Measurements from ENCODE around the gene TMEM255B.
"Not testable (repeated sequence)": the region's sequence is repeated elsewhere in the genome, so short reads cannot be mapped to it uniquely, and the experiment has no call there.

TMEM255B gene

DNA sequence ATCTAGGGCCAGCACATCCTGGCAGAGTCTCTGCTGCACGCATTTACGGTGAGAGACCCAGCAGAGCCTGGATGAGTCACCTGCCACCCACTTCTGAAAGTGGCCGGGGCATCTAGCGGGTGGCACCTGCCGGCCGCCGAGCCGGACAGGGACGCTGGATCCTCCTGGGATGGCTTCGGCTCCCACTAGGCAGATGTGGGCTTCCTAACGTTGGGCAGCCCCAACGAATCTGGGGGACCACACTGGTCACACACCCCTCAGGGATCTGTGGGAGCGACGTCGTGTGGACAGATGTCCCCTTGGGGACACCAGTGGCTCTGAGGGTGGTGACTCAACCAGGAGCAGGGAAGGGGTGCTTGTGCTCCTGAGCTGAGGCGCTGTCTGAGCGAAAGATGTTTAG, 32.2 kb downstream of the TMEM255B start:
- H3K4me3 ChIP-seq (ENCODE audit: low read length): no peak overlapping the region

DNA sequence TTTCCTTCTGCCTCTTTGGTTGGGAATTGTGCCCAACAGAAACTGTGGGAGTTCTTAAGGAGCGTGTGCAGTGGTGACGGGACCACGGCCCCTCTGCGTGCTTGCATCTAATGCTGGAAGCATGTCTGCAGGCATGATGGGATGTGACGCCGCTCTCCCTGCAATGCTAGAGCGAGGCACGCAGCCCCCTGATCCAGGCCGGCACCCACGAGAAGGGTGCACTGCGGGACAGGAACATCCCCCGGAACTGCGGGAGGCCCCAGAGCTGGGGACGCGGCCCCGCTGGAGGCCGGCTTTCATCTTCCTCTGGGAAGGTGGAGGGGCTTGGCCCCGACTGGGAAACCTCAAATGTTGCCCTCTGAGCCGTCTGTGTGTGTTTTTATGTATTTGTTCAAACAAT, 32.7 kb downstream of the TMEM255B start:
- no peak overlapping the region for H3K4me3 ChIP-seq (ENCODE audit: low read length)
- TF ChIP-seq ZNF274 (IDR thresholded peaks at IDR 0.05; ENCODE audit: low read depth, low read length): no peak

More for the DNA sequence above, 32.2 kb downstream of the TMEM255B start:
- no peak for TF ChIP-seq ZNF274 (IDR thresholded peaks at IDR 0.05; ENCODE audit: low read depth, low read length)

DNA sequence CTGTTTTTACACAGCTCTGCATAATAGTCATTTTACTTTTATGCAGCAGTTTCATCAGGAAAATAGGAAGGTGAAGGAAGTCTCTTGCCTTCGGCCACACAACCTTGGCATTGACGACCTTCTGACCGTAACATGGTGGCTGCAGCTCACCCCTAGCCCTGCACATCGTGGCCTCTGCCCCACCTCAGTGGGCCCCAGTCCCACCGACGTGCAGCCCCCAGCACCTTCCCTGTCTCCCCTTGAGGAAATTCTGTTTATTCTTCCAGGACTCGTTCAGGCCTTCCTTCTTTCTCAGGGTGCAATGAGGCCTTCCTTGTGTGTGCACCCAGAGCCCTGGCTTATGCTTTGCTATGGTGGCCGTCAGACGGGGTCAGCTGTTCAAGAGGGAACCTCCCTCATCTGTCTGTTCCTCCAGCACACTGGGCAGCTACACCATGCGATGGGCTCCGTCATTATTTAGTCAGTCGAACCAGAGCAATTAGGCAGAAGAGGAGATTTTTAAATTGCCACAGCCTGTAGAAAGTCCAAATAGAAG, 33.3 kb downstream of the TMEM255B start:
- H3K4me3 ChIP-seq (ENCODE audit: low read length): no peak overlapping the region
- TF ChIP-seq ZNF274 (IDR thresholded peaks at IDR 0.05; ENCODE audit: low read depth, low read length): no peak

DNA sequence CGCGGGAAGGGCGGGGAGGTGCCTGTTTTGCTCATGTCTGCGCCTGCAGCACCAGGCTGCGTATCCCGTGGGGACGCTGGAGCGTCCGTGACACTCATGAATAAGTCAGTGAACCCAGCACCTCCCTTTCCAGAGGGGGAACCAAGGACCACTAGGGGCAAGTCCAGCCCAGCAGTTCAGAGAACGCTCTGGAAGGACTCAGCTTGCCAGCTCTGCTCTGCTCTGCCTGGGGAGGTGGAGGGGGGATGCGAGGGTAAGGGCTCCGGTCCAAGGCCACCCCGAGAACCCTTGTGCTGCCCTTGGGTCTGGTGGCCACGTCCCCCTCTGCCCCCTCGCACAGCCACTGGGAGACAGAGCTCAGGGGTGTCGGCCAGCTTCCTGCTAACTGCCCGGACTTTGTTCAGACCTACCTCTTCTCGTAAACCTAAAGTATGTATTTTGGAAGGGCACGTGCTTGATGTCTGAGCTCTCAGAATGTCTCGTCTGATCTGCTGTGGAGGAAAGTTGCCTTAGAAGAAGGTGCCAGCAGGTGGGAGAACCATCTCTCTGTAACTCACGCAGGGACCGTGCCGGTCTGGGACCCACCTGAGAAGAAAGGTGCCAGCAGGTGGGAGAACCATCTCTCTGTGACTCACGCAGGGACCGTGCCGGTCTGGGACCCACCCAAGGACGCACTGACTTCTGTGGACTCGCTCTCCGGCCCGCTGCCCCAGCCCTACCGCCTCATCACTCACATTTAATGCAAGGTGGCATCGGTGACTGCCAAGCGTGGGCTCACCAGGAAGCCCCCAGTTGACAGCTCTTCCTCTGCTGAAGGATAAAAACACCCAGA, 34.1 kb downstream of the TMEM255B start:
- TF ChIP-seq ZNF274 (IDR thresholded peaks at IDR 0.05; ENCODE audit: low read depth, low read length): no peak
- no peak overlapping the region for H3K4me3 ChIP-seq (ENCODE audit: low read length)

DNA sequence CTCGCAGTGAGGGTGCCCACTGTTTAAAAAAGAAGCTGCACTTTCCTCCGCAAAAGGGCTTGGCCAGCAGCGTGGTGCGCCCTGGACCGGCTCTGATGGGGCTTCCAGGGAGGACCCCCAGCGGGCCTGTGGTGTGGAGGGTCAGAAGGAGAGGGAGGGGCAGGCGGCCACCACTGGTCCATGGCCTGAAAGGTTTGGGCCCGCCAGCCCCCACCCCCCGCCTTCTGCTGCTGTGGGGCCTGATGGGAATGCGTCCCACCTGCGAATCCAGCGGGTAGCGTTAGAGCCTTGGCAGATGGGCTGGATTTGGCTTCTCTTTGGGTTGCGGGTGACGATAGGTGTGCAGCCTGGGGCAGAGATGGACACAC, 34.7 kb downstream of the TMEM255B start:
- no peak overlapping the region for H3K4me3 ChIP-seq (ENCODE audit: low read length)
- no peak for TF ChIP-seq ZNF274 (IDR thresholded peaks at IDR 0.05; ENCODE audit: low read depth, low read length)

DNA sequence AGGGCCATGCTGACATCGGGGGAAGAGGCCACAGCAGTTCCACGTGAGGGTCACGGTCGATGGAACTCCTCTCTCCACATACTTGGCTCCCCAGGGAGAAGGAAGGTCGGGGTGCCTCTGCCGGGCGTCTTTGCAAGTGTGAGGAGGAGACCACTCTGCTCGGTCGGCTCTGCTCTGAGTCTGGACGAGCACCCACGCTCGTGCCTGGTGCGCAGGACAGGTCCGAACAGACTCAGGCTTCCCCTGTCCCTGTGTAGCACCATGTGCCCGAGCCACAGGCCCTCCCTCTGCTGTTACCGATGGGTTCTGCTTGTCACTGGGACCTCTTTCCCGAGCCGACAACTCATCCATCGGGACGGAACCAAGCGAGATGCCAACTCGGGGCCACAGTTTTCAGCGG, 35.1 kb downstream of the TMEM255B start:
- no peak overlapping the region for H3K4me3 ChIP-seq (ENCODE audit: low read length)
- no peak for TF ChIP-seq ZNF274 (IDR thresholded peaks at IDR 0.05; ENCODE audit: low read depth, low read length)

DNA sequence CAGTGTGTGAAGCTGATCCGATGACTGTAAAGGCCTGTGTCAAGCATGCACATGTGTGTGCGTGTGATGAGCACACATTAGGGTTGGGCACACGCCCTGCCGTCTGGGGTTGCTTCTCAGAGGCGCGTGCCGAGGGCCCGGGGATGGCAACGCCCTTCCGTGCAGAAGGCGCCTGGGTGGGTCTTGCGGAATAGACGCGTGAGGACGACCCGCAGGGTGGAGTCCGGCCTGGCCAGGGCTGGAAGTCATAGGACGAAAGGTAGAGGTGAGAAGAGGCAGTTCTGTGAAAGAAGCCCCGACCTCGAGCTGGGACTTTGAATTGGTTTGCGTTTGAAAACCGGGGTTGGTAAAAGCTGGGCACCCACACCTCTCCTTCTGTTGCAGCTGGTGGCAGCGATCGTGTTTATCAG, 35.7 kb downstream of the TMEM255B start:
- TF ChIP-seq ZNF274 (IDR thresholded peaks at IDR 0.05; ENCODE audit: low read depth, low read length): no peak
- no peak overlapping the region for H3K4me3 ChIP-seq (ENCODE audit: low read length)

DNA sequence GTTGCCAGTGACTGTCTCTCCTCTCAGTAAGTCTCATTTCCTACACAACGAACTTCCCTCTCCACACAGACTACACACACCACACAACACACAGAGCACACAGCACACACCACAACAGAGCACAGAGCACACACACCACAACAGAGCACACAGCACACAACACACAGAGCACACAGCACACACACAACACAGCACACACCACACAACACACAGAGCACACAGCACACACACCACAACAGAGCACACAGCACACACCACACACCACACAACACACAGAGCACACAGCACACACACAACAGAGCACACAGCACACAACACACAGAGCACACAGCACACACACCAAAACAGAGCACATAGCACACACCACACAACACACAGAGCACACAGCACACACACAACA, 36.3 kb downstream of the TMEM255B start:
- H3K4me3 ChIP-seq (ENCODE audit: low read length): not testable (repeated sequence)

DNA sequence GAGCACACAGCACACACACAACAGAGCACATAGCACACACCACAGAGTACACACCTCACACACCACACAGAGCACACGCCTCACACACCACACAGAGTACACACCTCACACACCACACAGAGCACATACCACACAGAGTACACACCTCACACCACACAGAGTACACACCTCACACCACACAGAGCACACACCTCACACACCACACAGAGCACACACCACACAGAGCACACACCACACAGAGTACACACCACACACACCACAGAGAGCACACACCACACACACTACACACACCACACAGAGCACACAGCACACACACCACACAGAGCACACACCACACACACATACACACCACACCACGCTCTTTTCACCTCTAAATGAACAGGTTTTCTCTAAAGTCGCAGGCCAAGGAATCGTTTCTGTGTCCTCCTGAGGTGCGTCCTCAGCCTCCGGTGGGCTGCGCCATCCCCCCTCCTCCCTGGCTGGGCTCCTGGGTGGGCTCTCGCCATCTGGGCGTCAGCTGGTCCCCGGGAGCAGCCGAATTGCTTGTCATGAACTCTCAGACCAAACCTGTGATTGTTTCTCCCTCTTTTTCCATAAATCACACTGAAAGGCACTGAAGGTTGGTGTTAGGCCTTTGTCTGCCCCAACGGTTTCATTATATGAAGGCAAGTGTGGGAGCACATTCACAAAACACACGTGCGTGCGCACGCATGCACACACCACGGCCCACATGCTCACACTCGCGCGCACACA, 37.4 kb downstream of the TMEM255B start:
- TF ChIP-seq ZNF274 (IDR thresholded peaks at IDR 0.05; ENCODE audit: low read depth, low read length): no peak
- H3K4me3 ChIP-seq (ENCODE audit: low read length): no peak overlapping the region

DNA sequence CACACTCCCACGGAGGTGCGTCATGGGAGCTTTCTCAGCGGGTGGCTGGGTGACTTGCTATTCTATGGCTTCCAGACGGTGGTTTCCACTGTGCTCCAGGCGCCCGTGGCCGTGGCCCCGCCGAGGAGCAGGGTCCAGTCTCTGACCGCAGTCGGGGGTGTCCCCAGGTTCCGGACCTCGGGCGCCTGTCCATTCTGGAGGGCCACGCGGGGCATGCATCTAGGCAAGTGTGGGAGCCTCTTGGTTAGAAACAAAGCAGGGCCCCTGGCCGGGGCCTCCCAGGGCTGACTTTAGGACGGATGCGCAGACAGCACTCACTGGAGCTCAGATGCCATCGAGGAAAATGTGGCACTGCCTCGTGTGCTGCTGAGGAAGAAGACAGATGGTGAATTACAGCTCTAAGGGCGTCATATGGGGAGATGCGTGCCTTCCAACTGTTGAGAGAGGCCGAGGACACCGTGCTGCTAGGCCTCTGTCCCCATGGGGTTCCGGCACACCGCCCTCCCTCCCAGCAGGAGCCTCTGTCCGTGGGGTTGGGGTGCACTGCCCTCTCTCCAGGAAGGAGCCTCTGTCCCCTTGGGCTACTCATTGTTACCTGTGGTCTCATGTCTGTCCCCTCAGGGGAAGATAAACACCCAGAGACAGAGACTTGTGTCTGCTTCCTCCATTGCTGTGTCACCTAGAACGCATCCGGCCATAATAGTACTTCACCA, 38.1 kb downstream of the TMEM255B start:
- no peak overlapping the region for H3K4me3 ChIP-seq (ENCODE audit: low read length)
- TF ChIP-seq ZNF274 (IDR thresholded peaks at IDR 0.05; ENCODE audit: low read depth, low read length): no peak

DNA sequence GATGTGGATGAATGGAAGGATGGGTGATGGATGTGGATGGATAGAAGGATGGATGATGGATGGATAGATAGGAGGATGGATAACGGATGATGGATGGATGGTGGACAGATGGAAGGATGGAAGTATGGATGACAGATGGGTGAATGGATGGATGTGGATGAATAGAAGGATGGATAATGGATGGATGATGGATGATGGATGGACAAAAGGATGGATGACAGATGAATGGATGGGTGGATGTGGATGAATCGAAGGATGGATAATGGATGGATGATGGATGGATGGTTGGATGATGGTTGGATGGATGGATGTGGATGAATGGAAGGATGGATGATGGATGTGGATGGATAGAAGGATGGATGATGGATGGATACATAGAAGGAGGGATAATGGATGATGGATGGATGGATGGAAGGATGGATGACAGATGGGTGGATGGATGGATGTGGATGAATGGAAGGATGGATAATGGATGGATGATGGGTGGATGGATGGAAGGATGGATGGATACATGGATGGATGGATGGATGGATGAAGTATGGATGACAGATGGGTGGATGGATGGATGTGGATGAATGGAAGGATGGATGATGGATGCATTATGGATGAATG, 39.3 kb downstream of the TMEM255B start:
- TF ChIP-seq ZNF274 (IDR thresholded peaks at IDR 0.05; ENCODE audit: low read depth, low read length): no peak
- no peak overlapping the region for H3K4me3 ChIP-seq (ENCODE audit: low read length)

DNA sequence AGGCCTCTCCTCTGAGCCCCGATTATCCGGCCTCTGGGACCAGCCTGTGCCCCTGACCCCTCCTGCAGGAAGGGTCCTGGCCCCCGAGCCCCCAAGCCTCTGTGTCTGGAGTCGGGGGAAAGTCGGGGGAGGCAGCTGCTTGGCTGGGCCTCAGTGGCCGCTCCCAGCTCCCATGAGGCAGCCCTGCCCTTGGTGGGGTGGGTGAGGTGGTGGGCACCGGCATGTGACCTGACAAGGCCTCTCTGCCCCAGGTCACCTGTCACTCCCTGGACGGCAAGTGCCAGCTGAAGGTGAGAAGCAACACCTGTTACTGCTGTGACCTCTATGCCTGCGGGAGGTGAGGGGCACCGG, 41.5 kb downstream of the TMEM255B start:
- no peak for TF ChIP-seq ZNF274 (IDR thresholded peaks at IDR 0.05; ENCODE audit: low read depth, low read length)
- H3K4me3 ChIP-seq (ENCODE audit: low read length): no peak overlapping the region

DNA sequence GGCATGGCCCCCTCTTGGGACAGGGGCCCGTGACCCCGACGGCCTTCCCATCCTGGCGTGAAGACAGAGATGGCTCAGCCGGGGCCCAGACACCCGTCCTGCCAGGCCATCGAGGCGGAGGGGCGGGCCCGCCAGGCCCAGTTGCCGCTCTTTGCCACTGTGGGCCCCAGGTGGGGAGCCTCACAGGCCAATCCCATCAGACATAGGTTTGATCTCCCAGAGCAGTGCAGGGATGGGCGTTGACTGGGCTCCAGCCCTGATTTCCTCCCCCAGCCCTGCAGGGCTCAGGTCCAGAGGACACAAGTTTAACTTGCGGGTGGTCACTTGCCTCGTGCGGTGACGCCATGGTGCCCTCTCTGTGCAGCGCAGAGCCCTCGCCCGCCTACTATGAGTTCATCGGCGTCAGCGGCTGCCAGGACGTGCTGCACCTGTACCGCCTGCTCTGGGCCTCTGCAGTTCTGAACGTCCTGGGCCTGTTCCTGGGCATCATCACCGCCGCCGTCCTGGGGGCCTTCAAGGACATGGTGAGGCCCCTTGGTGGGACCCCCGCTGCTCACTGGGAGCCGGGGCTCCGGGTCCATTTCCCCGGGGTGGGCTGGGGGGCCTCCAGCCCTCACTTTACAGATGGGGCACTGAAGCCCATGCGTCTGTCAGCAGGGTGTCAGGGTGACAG, 42.4 kb downstream of the TMEM255B start:
- TF ChIP-seq ZNF274 (IDR thresholded peaks at IDR 0.05; ENCODE audit: low read depth, low read length): no peak
- no peak overlapping the region for H3K4me3 ChIP-seq (ENCODE audit: low read length)

DNA sequence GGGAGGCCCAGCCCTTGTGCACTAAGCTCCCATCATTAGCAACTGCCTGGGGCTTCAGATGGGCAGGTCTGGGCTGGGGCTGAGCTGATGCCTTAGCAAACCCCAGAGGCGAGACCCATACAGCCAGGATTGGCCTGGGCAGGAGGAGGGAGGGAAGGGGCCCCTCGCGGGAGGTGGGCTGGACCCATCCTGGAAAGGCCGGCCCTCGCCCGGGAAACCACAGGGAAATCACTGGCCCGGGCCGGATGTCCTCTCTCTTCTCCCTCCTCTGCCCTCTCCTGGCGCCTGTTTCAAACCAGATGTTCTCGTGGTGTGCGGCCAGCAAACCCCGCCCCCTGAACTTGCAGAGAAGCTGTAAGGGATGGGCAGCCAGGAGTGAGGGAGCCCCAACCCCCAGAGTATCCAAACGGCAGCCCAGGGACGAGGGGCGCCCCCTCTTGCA, 43.1 kb downstream of the TMEM255B start:
- no peak overlapping the region for H3K4me3 ChIP-seq (ENCODE audit: low read length)
- no peak for TF ChIP-seq ZNF274 (IDR thresholded peaks at IDR 0.05; ENCODE audit: low read depth, low read length)

All from GM08714 (cell line).